ENCODE data around the gene KRTAP4-1.

DNA sequence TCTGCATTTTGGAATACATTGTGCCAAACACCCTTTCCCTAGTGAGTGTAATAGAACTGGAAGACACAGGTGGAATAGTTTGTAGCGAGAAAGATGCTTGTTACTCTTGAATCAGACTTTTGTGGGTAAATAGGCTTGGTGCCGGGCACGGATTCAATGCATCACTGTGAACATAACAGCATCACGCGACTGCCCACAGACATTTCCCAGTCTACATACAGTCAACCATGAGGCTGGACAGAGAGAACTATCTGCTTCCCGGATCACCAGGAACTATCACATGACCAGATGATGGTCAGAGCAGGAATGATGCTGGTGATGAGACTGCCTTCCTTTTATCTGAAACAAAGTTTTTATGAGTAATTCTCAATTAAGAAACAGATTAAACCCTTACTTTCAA, 41.3 kb upstream of the KRTAP4-1 start:
- TF ChIP-seq POLR2A (IDR thresholded peaks at IDR 0.05; ENCODE audit: low read depth, low read length): no peak
- no peak for TF ChIP-seq POLR2AphosphoS5 (IDR thresholded peaks at IDR 0.05; ENCODE audit: low read depth, low read length)
- TF ChIP-seq SPI1 (IDR thresholded peaks at IDR 0.05; ENCODE audit: low read depth, low read length): no peak
- TF ChIP-seq TAF1 (IDR thresholded peaks at IDR 0.05; ENCODE audit: low read depth, low read length): no peak
- TF ChIP-seq PAX5 (IDR thresholded peaks at IDR 0.05; ENCODE audit: insufficient read depth, low read length, severe bottlenecking): no peak
- no peak for TF ChIP-seq POU2F2 (IDR thresholded peaks at IDR 0.05; ENCODE audit: low read depth, low read length)

Data from GM12891 (cell line).